ENCODE results near the gene AFTPH. TPM values are rescaled to one million over a fixed set of nuclear protein-coding genes. Genes with fewer than 3 reads are reported as not detected.

Gene AFTPH
- polyA plus RNA-seq, 1 experiment: 10.9 TPM

DNA sequence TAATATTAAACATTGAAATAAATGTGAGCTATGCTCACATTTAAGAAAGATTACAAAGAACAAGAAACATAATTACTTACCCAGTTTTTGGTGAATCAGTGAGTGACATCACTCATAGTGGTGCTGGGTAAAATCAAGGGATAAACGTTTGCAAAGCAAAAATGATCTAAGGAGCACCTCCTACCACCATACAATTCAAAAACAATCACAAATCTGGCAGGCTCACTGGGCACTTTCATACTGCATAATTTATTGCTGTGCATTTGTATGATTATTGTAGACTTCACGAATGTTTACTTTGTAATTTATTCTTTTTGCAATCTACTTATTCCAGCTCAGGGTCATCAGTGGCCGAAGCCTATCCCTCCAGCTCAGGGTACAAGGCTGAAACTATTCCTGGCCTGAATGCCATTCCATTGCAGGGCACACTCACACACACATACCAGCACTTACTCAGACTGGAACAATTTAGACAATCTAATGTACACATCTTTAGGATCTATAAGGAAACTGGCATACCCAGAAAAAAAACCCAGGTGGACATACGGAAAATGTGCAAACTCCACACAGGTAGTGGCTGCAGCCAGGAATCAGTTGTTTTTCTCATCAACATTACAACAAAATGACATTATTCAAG is 34.4 kb downstream of the AFTPH start:
- H3K27me3 ChIP-seq (ENCODE audit: control insufficient read depth, insufficient read depth, low read length): no peaks in the 10 kb centered on the region
- DNase-seq (ENCODE audit: low read depth): no peak
- H3K4me3 ChIP-seq (ENCODE audit: low read depth, low read length): no peak overlapping the region
- H3K36me3 ChIP-seq (ENCODE audit: control insufficient read depth, insufficient read depth, low read length): no peaks in the 10 kb centered on the region
- TF ChIP-seq, protein P1, sequence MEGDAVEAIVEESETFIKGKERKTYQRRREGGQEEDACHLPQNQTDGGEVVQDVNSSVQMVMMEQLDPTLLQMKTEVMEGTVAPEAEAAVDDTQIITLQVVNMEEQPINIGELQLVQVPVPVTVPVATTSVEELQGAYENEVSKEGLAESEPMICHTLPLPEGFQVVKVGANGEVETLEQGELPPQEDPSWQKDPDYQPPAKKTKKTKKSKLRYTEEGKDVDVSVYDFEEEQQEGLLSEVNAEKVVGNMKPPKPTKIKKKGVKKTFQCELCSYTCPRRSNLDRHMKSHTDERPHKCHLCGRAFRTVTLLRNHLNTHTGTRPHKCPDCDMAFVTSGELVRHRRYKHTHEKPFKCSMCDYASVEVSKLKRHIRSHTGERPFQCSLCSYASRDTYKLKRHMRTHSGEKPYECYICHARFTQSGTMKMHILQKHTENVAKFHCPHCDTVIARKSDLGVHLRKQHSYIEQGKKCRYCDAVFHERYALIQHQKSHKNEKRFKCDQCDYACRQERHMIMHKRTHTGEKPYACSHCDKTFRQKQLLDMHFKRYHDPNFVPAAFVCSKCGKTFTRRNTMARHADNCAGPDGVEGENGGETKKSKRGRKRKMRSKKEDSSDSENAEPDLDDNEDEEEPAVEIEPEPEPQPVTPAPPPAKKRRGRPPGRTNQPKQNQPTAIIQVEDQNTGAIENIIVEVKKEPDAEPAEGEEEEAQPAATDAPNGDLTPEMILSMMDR (IDR thresholded peaks at IDR 0.05; ENCODE audit: insufficient read depth, low read depth, low read length): no peak
- ChIA-PET CTCF (interaction anchor here (1.3 to 3.2 kb wide), 2 partner anchors 36 to 228 kb away, joined by 4 to 19 read pairs; no protein-coding TSS in a partner anchor), POLR2A (no interaction called here)

DNA sequence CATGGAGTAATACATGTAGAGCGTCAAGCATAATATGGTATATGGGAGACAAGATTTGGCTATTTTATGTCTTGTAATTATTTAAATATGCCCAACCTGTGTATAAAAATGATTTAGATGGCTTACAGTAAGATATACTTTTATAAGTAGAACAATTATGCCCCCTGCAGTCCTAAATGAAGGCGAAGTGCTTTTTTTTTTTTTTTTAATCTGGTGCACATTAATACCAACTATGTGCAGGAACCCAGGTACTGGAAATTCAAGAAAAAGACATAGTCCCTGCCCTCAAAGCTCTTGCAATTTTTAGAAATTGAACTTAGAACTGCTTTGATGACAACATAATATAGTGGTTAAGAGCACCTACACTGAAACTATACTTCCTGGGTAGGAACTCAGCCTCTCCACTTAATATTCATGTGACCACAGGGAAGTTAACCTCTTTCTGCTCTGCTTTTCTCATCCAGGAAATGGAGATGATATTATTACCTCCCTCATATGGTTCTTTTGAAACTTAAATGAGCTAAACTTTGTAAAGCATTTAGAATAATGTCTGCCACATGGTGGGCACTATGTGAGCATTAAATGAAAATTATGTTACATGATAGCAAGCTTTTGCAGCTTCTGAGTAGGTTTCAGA is 38.1 kb downstream of the AFTPH start:
- no peak for DNase-seq (ENCODE audit: low read depth)
- Histone ChIP-seq H3K36me3 (ENCODE audit: control insufficient read depth, insufficient read depth, low read length) (no peaks in the 10 kb centered on the region), H3K4me3 (ENCODE audit: low read depth, low read length) (no peak overlapping the region), H3K27me3 (ENCODE audit: control insufficient read depth, insufficient read depth, low read length) (no peaks in the 10 kb centered on the region)
- CTCF ChIA-PET: interaction anchor here (0.6 to 1.8 kb wide), 7 partner anchors 37 to 231 kb away, joined by 3 to 12 read pairs (median 6); partner anchors contain the start of gene AFTPH
- TF ChIP-seq, protein P1 (IDR thresholded peaks at IDR 0.05; ENCODE audit: insufficient read depth, low read depth, low read length): peak; percentile 36; the same call in 1 of the 2 replicates
- POLR2A ChIA-PET: no interaction called here

DNA sequence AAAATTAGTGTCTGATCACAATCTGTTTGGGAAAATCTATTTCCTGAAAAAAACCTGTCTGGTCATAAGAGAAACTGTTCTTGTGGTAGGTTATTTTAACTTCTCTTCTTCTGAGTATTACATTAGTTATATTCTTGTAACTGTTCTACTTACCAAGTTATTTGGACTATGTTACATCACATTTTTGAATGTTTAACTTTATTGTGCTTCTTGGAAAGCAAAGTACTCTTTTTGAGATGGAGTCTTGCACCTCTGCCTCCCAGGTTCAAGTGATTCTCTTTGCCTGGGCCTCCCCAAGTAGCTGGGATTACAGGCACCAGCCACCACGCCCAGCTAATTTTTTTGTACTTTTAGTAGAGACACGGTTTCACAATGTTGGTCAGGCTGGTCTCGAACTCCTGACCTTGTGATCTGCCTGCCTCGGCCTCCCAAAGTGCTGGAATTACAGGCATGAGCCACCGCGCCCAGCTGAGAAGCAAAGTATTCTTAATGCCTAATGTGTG is 39.4 kb downstream of the AFTPH start:
- CTCF ChIA-PET: no interaction called here
- no peak for DNase-seq (ENCODE audit: low read depth)
- H3K27me3 ChIP-seq (ENCODE audit: control insufficient read depth, insufficient read depth, low read length): no peaks in the 10 kb centered on the region
- no peaks in the 10 kb centered on the region for H3K36me3 ChIP-seq (ENCODE audit: control insufficient read depth, insufficient read depth, low read length)
- H3K4me3 ChIP-seq (ENCODE audit: low read depth, low read length): no peak overlapping the region
- POLR2A ChIA-PET: no interaction called here
- TF ChIP-seq, protein P1 (IDR thresholded peaks at IDR 0.05; ENCODE audit: insufficient read depth, low read depth, low read length): no peak

DNA sequence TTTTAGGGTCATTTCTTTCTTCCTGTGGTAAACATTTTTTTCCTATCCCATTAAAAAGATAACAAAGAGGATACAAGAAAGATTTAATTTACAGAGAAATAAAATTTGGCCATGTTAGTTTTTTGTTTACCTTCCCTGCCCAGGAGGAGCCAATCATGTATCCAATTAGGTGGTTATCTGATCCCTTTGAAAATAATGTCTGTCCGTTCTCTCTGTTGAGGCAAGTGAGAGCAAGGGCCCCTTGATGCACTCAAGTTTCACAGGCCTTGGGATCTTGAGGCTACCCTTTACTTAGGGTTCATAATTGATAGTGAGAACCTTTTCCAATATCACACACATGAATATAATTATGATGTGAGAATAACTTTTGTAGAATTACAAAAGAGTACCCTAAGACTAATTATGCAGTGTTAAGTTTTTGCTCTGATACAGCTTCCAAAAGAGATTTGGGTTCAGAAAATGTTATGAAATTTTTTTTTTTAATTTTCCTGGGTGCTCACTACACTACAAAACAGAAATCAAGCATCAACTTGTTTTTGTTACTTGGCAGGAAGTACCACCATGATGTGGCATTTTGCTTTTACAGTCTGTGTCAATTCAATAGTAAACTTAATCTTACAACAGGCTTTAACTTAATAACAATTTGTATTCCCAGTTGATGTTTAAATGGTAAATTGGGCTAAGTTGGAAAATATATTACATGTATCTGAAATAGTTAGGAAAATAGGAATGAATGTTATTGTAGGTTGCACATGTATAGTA is 42.0 kb downstream of the AFTPH start:
- no peak overlapping the region for H3K4me3 ChIP-seq (ENCODE audit: low read depth, low read length)
- no peak for DNase-seq (ENCODE audit: low read depth)
- ChIA-PET CTCF (interaction anchor here (0.9 kb wide), 1 partner anchor 12 kb away, joined by 3 read pairs; no protein-coding TSS in a partner anchor), POLR2A (no interaction called here)
- no peaks in the 10 kb centered on the region for H3K27me3 ChIP-seq (ENCODE audit: control insufficient read depth, insufficient read depth, low read length)
- no peaks in the 10 kb centered on the region for H3K36me3 ChIP-seq (ENCODE audit: control insufficient read depth, insufficient read depth, low read length)
- TF ChIP-seq, protein P1 (IDR thresholded peaks at IDR 0.05; ENCODE audit: insufficient read depth, low read depth, low read length): no peak

DNA sequence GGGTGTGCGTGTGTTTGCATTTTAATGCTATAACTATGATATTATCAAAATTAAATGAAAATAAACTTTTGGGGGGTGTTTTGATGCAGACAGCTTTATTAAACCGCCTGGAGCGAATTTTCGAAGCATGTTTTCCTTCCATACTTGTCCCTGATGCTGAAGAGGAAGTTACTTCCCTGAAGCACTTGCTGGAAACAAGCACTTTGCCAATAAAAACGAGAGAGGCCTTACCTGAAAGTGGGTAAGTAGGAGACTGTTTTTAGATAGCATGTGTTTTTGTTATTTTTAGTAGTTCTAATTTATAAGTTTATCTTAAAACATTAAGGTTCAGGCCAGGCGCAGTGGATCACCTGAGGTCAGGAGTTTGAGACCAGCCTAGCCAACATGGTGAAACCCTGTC is 43.3 kb downstream of the AFTPH start:
- CTCF ChIA-PET: no interaction called here
- no peak for DNase-seq (ENCODE audit: low read depth)
- Histone ChIP-seq H3K4me3 (ENCODE audit: low read depth, low read length) (no peak overlapping the region), H3K27me3 (ENCODE audit: control insufficient read depth, insufficient read depth, low read length) (no peaks in the 10 kb centered on the region), H3K36me3 (ENCODE audit: control insufficient read depth, insufficient read depth, low read length) (no peaks in the 10 kb centered on the region)
- TF ChIP-seq, protein P1 (IDR thresholded peaks at IDR 0.05; ENCODE audit: insufficient read depth, low read depth, low read length): no peak
- POLR2A ChIA-PET: no interaction called here

All from BJ (cell line).